Panc1 (cell line): Measurements from ENCODE around the gene KPNA5. TPM values are rescaled to one million over a fixed set of nuclear protein-coding genes. Genes with fewer than 3 reads are reported as not detected.
"Not testable (repeated sequence)": the region's sequence is repeated elsewhere in the genome, so short reads cannot be mapped to it uniquely, and the experiment has no call there.

Source experiments
- ATAC-seq: fragments of 200-7000 bp; cut with Tn5 transposase; 2 replicates; pipeline ENCODE4 v1.9.1; 2020; ENCODE audit warnings: mild to moderate bottlenecking, moderate library complexity
- BruUV-seq: library from RNA; stranded (reverse); fragments of 400-500 nt; replicated peaks from 2 replicates; lab custom pipeline; 2021; lab: Mats Ljungman, UMichigan
- CTCF ChIA-PET: fragments of 300-600 bp; sonication (Branson Sonifier 250); formaldehyde crosslinking; loops from one replicate; lab custom pipeline; 2022; ENCODE audit warnings: antibody characterized with exemption; lab: Charles Lee
- POLR2A ChIA-PET: fragments of 300-600 bp; sonication (Branson Sonifier 250); formaldehyde crosslinking; loops from one replicate; lab custom pipeline; 2022; ENCODE audit warnings: antibody characterized with exemption; lab: Charles Lee
- DNase-seq: peaks from one replicate; pipeline ENCODE4 v3.0.0-alpha.2; 2010; ENCODE audit warnings: low read depth, low spot score
- H3K27ac ChIP-seq: 2 replicates; pipeline ENCODE4 v1.5.1; 2011; ENCODE audit warnings: mild to moderate bottlenecking, low read length, inconsistent platforms
- H3K27me3 ChIP-seq: fragments of 200-500 bp; sonication (Bioruptor generic); 2 replicates; pipeline ENCODE4 v1.6.0; 2014; ENCODE audit warnings: low read length, inconsistent platforms; ENCODE audit not compliant: control insufficient read depth, insufficient read depth
- H3K36me3 ChIP-seq: fragments of 200-500 bp; sonication (Bioruptor generic); 2 replicates; pipeline ENCODE4 v1.5.1; 2014; ENCODE audit warnings: inconsistent platforms, mild to moderate bottlenecking, low read length, moderate library complexity; ENCODE audit not compliant: control insufficient read depth, insufficient read depth
- H3K4me1 ChIP-seq: 2 replicates; pipeline ENCODE4 v1.5.1; 2011; ENCODE audit warnings: inconsistent platforms, mild to moderate bottlenecking, low read length, moderate library complexity; ENCODE audit not compliant: control insufficient read depth, insufficient read depth
- H3K4me3 ChIP-seq, 2 experiments: 2 replicates each; pipeline ENCODE4 v1.5.1; 2011 to 2012; ENCODE audit warnings: low read depth in 2 of 2, low read length in 2 of 2, mild to moderate bottlenecking in 2 of 2, inconsistent platforms in 1 of 2, moderate library complexity in 1 of 2
- H3K9me3 ChIP-seq: fragments of 200-500 bp; sonication (Bioruptor generic); 2 replicates; pipeline ENCODE4 v1.5.1; 2014; ENCODE audit warnings: low read depth, mild to moderate bottlenecking, inconsistent platforms, low read length, moderate library complexity; ENCODE audit not compliant: control insufficient read depth, insufficient read depth
- SIN3A ChIP-seq: IDR thresholded peaks from 2 replicates; pipeline ENCODE4 v1.6.1; 2012; ENCODE audit warnings: low read depth, mild to moderate bottlenecking, low read length, moderate library complexity, borderline replicate concordance; ENCODE audit not compliant: insufficient read depth
- TCF7L2 ChIP-seq: IDR thresholded peaks from 2 replicates; pipeline ENCODE4 v1.6.1; 2011; ENCODE audit warnings: mild to moderate bottlenecking, low read depth, low read length, inconsistent platforms
- in situ Hi-C: cut with HindIII; loops from 2 replicates; pipeline ENCODE4 v1.10.0; 2016; ENCODE audit warnings: low sequenced_read_pairs, low pct_unique_long_range_greater_than_20kb
- intact Hi-C: fragments of 100-400 bp; cut with micrococcal nuclease; formaldehyde crosslinking; loops from one replicate; pipeline ENCODE4 v1.10.0; 2022; ENCODE audit not compliant: unreplicated experiment
- total RNA-seq: library from RNA; stranded (reverse); gene quantifications from one replicate; pipeline ENCODE4 v1.2.1, GENCODE V29; 2021; ENCODE audit not compliant: unreplicated experiment
- TF ChIP-seq, protein P1 (sequence below): fragments of 450-650 bp; IDR thresholded peaks from 2 replicates; pipeline ENCODE4 v1.5.1; 2017; ENCODE audit warnings: mild to moderate bottlenecking

Gene KPNA5
- total RNA-seq, 1 experiment from 2014 or later = 16.2 TPM

- Histone ChIP-seq H3K27ac (no peak overlapping the region), H3K4me3 (no peak overlapping the region), H3K9me3 (no peaks in the 10 kb centered on the region), H3K4me1 (peaks cover 10% of the 10 kb centered on the region), H3K27me3 (no peaks in the 10 kb centered on the region), H3K36me3 (no peaks in the 10 kb centered on the region)
- ChIA-PET CTCF (no interaction called here), POLR2A (no interaction called here)
- in situ Hi-C loops = no loop called here
- intact Hi-C loops = no loop called here
- no peak for ATAC-seq
- TF ChIP-seq TCF7L2 = no peak
- TF ChIP-seq, protein P1, sequence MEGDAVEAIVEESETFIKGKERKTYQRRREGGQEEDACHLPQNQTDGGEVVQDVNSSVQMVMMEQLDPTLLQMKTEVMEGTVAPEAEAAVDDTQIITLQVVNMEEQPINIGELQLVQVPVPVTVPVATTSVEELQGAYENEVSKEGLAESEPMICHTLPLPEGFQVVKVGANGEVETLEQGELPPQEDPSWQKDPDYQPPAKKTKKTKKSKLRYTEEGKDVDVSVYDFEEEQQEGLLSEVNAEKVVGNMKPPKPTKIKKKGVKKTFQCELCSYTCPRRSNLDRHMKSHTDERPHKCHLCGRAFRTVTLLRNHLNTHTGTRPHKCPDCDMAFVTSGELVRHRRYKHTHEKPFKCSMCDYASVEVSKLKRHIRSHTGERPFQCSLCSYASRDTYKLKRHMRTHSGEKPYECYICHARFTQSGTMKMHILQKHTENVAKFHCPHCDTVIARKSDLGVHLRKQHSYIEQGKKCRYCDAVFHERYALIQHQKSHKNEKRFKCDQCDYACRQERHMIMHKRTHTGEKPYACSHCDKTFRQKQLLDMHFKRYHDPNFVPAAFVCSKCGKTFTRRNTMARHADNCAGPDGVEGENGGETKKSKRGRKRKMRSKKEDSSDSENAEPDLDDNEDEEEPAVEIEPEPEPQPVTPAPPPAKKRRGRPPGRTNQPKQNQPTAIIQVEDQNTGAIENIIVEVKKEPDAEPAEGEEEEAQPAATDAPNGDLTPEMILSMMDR = no peak
- no peak for TF ChIP-seq SIN3A
- DNase-seq = no peak
- BruUV-seq = no TSS peak
Measured at GRCh38 chr6:116685437-116685993, 4.5 kb downstream of the KPNA5 start.

GRCh38 chr6:116686475-116687101 lies 5.6 kb downstream of the KPNA5 start:
- CTCF ChIA-PET, BruUV-seq, H3K36me3 ChIP-seq: not testable (repeated sequence)

DNA sequence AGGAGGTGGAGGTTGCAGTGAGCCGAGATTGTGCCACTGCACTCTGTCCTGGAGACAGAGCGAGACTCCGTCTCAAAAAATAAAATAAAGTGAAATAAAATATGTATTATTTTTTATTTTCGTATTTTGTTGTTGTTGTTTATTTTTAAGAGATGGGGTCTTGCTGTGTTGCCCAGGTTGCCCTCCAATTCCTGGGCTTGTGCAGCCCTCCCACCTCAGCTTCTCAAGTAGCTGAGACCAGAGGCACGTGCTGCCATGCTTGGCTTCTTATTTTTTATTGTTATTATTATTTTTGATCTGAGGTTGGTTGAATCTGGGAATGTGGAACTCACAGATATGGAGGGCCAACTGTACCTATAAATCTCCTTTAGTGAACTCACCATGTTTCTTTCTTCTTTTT lies 10.1 kb downstream of the KPNA5 start:
- H3K4me3 ChIP-seq = no peak overlapping the region
- DNase-seq (no peak), ATAC-seq (no peak)
- no peaks in the 10 kb centered on the region for H3K27me3 ChIP-seq
- no peaks in the 10 kb centered on the region for H3K4me1 ChIP-seq
- no peaks in the 10 kb centered on the region for H3K9me3 ChIP-seq
- POLR2A ChIA-PET = no interaction called here
- no peak overlapping the region for H3K27ac ChIP-seq
- H3K36me3 ChIP-seq = no peaks in the 10 kb centered on the region; the same call in 1 of the 2 replicates
- BruUV-seq = no TSS peak
- TF ChIP-seq TCF7L2 (no peak), SIN3A (no peak)
- in situ Hi-C loops = no loop called here
- CTCF ChIA-PET = no interaction called here
- intact Hi-C loops = no loop called here

More at GRCh38 chr6:116686475-116687101, 5.6 kb downstream of the KPNA5 start:
- ATAC-seq, H3K27ac ChIP-seq, POLR2A ChIA-PET, DNase-seq, H3K27me3 ChIP-seq, H3K4me3 ChIP-seq, H3K9me3 ChIP-seq, in situ Hi-C loops, intact Hi-C loops: not testable (repeated sequence)
- H3K4me1 ChIP-seq = peaks cover 10% of the 10 kb centered on the region

DNA sequence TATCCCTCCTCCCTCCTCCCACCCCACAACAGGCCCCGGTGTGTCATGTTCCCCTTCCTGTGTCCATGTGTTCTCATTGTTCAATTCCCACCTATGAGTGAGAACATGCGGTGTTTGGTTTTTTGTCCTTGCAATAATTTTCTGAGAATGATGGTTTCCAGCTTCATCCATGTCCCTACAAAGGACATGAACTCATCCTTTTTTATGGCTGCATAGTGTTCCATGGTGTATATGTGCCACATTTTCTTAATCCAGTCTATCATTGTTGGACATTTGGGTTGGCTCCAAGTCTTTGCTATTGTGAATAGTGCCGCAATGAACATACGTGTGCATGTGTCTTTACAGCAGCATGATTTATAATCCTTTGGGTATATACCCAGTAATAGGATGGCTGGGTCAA lies 11.9 kb downstream of the KPNA5 start:
- BruUV-seq = not testable (repeated sequence)

GRCh38 chr6:116693275-116693674 lies 12.3 kb downstream of the KPNA5 start:
- intact Hi-C loops, DNase-seq, H3K9me3 ChIP-seq, H3K27ac ChIP-seq, BruUV-seq, H3K36me3 ChIP-seq, CTCF ChIA-PET, H3K4me3 ChIP-seq, POLR2A ChIA-PET, ATAC-seq, H3K27me3 ChIP-seq, in situ Hi-C loops, H3K4me1 ChIP-seq: not testable (repeated sequence)

More for the DNA sequence above, 11.9 kb downstream of the KPNA5 start:
- H3K36me3 ChIP-seq, ATAC-seq, H3K9me3 ChIP-seq, DNase-seq, H3K27me3 ChIP-seq, H3K4me3 ChIP-seq, intact Hi-C loops, H3K27ac ChIP-seq, CTCF ChIA-PET, H3K4me1 ChIP-seq, in situ Hi-C loops, POLR2A ChIA-PET: not testable (repeated sequence)
